SK-N-MC (cell line): Measurements from ENCODE around the gene PDLIM7.

ENCODE experiments used
- DNase-seq: peaks from one replicate; pipeline ENCODE4 v3.0.0-alpha.2; 2011; ENCODE audit warnings: low read depth, low spot score
- H3K27ac ChIP-seq: fragments of 200-600 bp; sonication (generic); 2 replicates; pipeline ENCODE4 v1.5.1; 2016; ENCODE audit warnings: mixed run types
- H3K36me3 ChIP-seq: fragments of 200-600 bp; sonication (generic); 2 replicates; pipeline ENCODE4 v1.6.1; 2017; ENCODE audit warnings: antibody characterized with exemption, low read length, mixed read lengths; ENCODE audit not compliant: insufficient read depth
- H3K4me3 ChIP-seq: fragments of 200-600 bp; sonication (generic); 2 replicates; pipeline ENCODE4 v1.5.1; 2016
- H3K9ac ChIP-seq: fragments of 200-600 bp; sonication (generic); 2 replicates; pipeline ENCODE4 v1.8.0; 2017; ENCODE audit warnings: mixed run types, mixed read lengths; ENCODE audit not compliant: insufficient read length
- H3K9me3 ChIP-seq: fragments of 200-600 bp; sonication (generic); 2 replicates; pipeline ENCODE4 v1.6.1; 2017; ENCODE audit warnings: low read depth, mild to moderate bottlenecking, antibody characterized with exemption, low read length, moderate library complexity, mixed read lengths
- EZH2 ChIP-seq: fragments of 200-600 bp; sonication (generic); IDR thresholded peaks from one replicate; pipeline ENCODE4 v1.6.1; 2017; ENCODE audit warnings: antibody characterized with exemption
- FOXP2 ChIP-seq: optimal IDR thresholded peaks from 2 replicates; pipeline ENCODE3; 2011; ENCODE audit warnings: mild to moderate bottlenecking, moderate library complexity; ENCODE audit not compliant: insufficient read depth; ENCODE audit errors: extremely low read length, control extremely low read depth
- POLR2AphosphoS5 ChIP-seq: IDR thresholded peaks from 2 replicates; pipeline ENCODE4 v1.6.1; 2012; ENCODE audit warnings: mild to moderate bottlenecking, low read depth, low read length, borderline replicate concordance

Gene PDLIM7

GRCh38 chr5:177504086-177505056 is 7.0 kb upstream of the PDLIM7 start:
- no peaks in the 10 kb centered on the region for H3K36me3 ChIP-seq
- H3K9ac ChIP-seq = no peak overlapping the region
- no peak overlapping the region for H3K4me3 ChIP-seq
- no peak overlapping the region for H3K27ac ChIP-seq
- H3K9me3 ChIP-seq = no peaks in the 10 kb centered on the region
- TF ChIP-seq EZH2 = no peak
- no peak for DNase-seq

GRCh38 chr5:177503351-177504085 is 6.1 kb upstream of the PDLIM7 start:
- H3K27ac ChIP-seq = no peak overlapping the region
- no peak overlapping the region for H3K9ac ChIP-seq
- H3K36me3 ChIP-seq = no peaks in the 10 kb centered on the region
- DNase-seq = no peak
- TF ChIP-seq EZH2 = no peak
- no peak for TF ChIP-seq POLR2AphosphoS5
- no peak for TF ChIP-seq FOXP2
- no peak overlapping the region for H3K4me3 ChIP-seq
- H3K9me3 ChIP-seq = no peaks in the 10 kb centered on the region

DNA sequence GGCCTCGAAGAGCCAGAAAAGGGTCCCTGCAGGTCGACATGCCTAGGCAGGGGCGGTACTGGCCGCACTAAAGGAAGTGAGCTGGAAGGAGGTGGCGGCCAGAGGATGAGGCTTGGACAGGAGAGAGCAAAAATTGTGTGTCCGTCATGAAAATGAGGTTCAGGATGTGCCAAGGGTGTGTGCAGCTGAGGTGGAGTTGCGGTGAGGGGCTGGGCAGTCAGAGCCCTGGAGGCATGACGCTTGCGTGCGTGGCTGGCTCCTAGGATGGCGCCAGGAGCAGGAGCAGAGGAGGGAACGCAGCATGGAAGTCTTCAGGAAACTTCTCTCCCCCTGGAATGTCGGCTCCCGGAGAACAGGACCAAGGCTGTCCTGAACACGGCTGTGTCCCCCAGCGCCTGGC is 5.5 kb upstream of the PDLIM7 start:
- Histone ChIP-seq H3K9me3 (no peaks in the 10 kb centered on the region), H3K27ac (no peak overlapping the region), H3K9ac (no peak overlapping the region), H3K36me3 (no peaks in the 10 kb centered on the region), H3K4me3 (no peak overlapping the region)
- TF ChIP-seq FOXP2 (no peak), EZH2 (no peak), POLR2AphosphoS5 (no peak)
- DNase-seq = no peak

DNA sequence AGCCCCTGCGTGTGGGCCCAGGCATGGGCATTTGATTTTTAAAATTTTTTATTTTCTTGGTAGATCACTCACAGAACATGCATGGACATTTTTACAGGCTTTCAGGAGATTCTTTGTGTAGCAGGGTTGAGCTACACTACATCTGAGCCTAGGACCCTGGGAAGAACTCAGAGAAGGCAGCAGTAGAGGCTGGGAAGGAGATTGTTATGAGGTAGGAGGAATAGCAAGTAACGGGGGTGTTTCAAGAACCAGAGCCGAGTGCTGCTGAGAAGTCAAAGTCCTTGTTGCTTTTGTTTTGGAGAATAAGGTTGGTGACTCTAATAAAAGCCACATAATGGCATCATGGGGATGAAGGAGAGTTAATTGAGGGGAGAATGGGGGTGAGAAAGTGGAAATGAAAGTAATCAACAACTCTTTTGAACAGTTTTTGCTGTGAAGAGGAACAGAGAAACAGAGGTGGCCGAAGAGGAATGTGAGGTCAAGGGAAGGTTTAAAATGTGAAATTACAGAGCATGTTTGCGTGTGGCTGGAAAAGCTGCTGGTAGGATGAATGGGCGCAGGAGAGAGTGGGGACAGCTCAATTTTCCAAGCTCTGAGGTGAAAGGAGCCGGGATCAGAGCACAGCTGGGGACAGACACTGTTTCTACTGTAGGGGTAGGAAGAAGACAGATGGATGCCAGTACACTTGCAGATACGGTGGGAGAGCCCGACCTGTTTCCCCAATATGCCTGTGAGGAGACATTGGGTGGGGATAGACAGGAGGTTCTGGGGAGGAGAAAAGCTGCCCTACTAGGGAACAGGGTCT is 4.7 kb upstream of the PDLIM7 start:
- H3K27ac ChIP-seq = no peak overlapping the region
- DNase-seq = no peak
- no peak for TF ChIP-seq POLR2AphosphoS5
- no peak for TF ChIP-seq EZH2
- no peaks in the 10 kb centered on the region for H3K9me3 ChIP-seq
- no peak overlapping the region for H3K9ac ChIP-seq
- no peak overlapping the region for H3K4me3 ChIP-seq
- H3K36me3 ChIP-seq = no peaks in the 10 kb centered on the region

DNA sequence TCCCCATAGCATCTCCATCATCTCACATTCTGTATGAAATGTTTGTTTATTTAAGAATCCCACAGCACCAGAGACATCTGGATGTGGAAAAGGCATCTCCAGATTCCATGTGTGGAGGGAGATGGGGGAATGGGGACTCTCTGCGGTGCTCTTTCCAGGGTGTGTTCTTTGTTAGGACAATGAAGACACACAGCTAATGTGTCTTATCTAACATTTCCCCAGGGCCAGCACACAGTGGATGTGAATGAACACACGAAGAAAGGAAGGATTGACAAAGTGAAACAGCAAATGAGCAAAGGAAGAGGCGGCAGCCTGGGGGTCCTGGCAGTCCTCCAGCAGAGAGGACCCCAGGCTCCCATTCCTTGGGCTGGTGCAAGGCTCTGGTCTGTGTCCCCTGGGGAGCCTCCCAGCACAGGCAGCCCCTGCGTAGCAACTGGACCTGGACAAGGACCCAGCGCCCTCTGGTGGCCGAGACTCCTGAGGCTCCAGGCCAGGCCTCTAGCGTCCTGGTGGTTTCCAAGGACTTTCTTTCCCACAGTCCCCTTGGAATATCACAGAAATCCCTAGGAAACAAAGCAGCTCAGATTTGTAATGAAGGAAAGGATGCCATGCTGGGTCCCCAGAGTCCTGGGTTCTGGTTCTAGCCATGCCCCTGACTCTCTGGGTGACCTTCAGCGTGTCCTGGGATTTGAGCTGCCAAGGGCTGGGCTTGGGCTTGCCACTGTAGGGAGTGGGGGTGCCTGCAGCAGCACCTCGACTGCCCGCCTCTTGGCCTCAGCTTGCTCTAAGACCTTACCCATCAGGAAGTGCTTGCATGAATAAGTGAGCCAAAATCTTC is 3.5 kb upstream of the PDLIM7 start:
- TF ChIP-seq EZH2 (no peak), POLR2AphosphoS5 (no peak), FOXP2 (no peak)
- Histone ChIP-seq H3K4me3 (0 out of 2 replicates have a peak overlapping the region, but pooled peaks have one; percentile 15), H3K9ac (peak overlapping the region; percentile 45), H3K36me3 (no peaks in the 10 kb centered on the region), H3K9me3 (no peaks in the 10 kb centered on the region), H3K27ac (peak overlapping the region; percentile 67)
- no peak for DNase-seq

GRCh38 chr5:177499842-177500241 is 2.4 kb upstream of the PDLIM7 start:
- Histone ChIP-seq H3K9ac (no peak overlapping the region), H3K9me3 (no peaks in the 10 kb centered on the region), H3K36me3 (peaks cover 3% of the 10 kb centered on the region; the same call in 1 of the 2 replicates), H3K4me3 (no peak overlapping the region), H3K27ac (0 out of 2 replicates have a peak overlapping the region, but pooled peaks have one; percentile 19)
- no peak for DNase-seq
- TF ChIP-seq POLR2AphosphoS5 = no peak
- no peak for TF ChIP-seq FOXP2
- no peak for TF ChIP-seq EZH2

GRCh38 chr5:177498013-177498787 is 796 bp upstream of the PDLIM7 start:
- DNase-seq = no peak

More at GRCh38 chr5:177498013-177498787, 796 bp upstream of the PDLIM7 start:
- no peaks in the 10 kb centered on the region for H3K9me3 ChIP-seq
- peak overlapping the region; percentile 92 for H3K4me3 ChIP-seq
- no peak for TF ChIP-seq FOXP2
- no peak for TF ChIP-seq EZH2
- no peak for TF ChIP-seq POLR2AphosphoS5
- no peak overlapping the region for H3K27ac ChIP-seq
- H3K36me3 ChIP-seq = peaks cover 3% of the 10 kb centered on the region; the same call in 1 of the 2 replicates
- peak overlapping the region; percentile 54 for H3K9ac ChIP-seq
